ENCODE measurements around the gene WNK2. TPM values are rescaled to one million over a fixed set of nuclear protein-coding genes. Genes with fewer than 3 reads are reported as not detected.
"Not testable (repeated sequence)": the region's sequence is repeated elsewhere in the genome, so short reads cannot be mapped to it uniquely, and the experiment has no call there.

Gene WNK2
- polyA plus RNA-seq, 1 donor = 17.2 TPM

DNA sequence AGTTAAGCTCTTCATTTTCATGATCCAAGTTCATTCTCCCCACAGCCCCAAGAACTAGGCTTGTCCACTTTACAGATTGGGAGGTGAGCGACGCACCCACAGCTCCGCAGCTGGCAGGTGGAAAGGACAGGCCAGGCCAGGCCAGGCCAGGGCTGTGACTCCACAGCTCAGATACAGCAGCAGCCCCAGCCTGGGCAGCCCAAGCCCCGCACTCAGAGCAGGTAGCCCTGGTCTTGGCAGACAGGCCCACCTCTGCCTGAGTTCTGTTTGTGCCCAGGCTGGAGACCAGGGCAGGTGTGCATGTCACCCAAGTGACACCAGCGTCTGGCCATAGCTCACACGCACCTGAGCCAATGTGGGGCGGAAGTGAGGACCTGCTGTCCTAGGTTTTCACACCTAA is 124.7 kb downstream of the WNK2 start:
- no peak for DNase-seq

DNA sequence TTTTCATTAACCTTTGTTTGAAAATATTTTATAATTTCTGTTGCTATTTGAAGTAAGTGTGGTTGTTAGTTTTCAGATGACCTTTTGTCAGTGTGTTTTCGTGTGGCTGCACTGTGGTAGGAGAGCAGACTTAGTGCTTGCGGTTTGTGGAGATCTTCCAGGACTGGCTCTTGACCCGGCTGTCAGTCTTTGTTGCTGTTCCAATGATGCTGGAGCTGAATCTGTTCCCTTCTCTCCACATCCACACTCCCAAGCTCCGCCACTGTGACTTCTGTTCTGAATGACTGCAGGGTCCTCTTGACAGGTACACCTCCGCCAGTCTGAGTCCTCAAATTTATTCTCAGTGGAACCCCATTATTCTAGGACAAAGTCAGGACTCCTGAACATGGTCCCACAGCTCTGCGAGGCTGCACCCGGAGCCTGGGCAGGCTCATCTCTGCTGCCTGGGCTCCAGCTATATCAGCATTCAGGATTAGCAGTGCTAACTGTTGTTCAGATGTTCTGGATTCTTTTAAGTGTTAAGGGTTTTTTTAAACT is 126.0 kb downstream of the WNK2 start:
- no peak for DNase-seq

DNA sequence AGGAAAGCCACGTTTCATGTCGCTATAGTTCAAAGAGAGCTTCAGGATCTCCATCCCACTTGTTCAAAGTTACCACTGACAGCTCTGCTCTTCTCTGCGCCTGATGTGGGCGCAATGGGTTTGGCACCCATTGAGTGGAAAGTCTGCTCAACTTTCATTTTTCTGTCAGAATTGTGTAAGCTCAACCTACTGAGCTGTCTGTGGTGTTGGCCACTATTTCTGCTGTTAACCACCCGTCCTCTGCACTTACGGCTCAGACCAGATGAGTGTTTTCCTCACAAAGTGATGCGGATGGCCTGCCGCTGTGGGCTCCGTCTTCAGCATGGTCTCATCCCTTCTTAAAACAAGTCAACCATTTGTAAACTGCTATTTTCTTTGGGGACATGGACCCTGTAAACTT is 131.2 kb downstream of the WNK2 start:
- no peak for DNase-seq

DNA sequence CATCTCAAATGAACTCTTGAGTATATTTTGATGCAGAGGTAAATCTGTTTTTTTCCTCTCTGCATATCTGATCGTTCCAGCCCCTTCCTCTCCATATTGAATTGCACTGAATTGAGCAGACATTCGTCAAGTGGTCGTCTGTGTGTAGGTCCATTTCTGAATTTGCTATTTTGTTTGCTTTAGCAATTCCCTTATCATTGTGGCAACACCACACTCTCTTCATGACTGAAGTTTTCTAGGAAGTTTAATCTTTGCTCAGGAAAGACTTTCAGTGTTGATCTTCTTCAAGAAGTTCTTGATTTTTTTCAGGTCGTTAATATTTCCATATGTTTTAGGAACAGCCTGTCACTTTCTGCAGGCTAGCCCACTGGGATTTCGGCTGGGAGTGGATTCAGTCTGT is 132.0 kb downstream of the WNK2 start:
- DNase-seq = no peak

DNA sequence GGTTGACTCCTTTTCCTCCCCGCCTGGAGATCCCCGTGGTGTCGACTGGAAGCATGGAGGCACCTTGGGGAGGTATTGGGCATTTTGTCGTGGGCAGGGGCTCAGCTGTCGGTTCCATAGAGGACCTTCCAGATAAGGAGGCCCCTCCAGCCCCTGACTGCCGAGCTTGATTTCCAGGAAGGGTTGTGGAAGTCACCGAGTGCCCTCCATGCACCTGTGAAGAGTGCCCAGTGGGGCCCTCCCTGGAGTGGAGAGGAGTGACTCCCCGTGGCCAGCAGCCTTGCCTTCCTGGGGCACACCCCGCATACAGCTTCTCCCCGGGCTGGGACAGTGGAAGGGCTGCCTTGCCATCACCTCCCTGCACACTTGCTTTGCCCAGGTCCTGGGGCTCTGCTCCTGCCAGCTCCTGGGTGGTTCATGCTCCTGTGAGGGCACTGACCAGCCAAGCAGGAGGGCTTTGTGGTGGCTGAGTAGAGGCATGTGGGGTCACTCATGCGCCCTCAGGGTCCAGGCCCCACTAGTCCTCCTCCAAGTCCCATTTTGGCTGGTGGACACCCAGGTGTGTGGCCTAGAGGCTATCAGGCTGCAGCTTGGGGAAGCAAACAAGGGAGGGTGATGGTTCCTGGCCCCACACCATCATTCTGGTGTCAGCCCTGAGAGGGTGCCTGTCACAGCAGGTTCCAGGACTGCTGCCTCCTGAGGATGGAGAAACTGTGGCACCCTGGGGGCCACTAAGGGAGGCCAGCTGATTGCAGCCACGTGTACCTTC is 133.0 kb downstream of the WNK2 start:
- DNase-seq = no peak

DNA sequence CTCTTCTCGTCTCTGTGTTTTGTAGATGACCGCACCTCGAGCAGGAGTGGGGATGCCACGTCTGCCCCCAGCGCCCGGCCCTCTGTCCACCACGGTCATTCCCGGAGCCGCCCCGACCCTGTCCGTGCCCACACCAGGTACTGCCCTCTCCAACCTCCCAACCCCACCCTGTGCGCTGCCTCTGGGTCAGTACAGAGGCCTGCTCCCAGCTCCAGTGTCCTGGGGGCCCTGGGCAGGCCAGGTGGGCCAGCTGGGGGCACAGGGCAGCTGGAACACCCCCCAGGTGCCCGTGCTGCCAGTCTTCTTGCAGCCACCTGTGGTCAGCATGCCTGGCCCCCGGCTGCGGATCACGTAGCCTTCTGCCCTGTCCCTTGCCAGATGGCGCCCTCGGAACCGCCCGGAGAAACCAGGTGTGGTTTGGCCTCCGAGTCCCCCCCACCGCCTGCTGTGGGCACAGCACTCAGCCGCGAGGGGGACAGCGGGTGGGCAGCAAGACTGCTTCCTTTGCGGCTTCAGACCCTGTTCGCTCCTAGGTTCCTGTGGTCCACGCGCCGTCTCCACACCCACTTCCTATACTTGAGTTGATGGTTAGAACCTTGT is 133.7 kb downstream of the WNK2 start:
- DNase-seq = no peak

DNA sequence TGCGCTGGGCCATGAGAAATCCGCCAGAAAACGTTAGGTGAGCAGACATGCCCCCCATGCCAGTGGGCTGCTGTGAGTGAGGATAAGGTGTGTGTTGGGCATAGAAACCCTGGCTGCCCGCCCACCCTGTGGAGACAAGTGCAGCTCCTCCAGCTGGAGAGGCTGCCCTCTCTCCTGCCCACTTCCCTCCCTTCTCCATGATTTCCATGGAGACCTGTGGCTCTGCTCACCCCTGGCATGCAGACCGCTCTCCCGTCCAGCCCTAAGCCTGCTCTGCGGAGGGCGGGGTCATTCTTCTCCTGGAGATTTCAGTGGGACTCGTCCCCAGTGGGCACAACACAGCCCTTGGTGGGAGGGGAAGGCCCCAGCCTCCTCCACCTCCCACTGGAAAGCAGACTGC is 134.5 kb downstream of the WNK2 start:
- no peak for DNase-seq

DNA sequence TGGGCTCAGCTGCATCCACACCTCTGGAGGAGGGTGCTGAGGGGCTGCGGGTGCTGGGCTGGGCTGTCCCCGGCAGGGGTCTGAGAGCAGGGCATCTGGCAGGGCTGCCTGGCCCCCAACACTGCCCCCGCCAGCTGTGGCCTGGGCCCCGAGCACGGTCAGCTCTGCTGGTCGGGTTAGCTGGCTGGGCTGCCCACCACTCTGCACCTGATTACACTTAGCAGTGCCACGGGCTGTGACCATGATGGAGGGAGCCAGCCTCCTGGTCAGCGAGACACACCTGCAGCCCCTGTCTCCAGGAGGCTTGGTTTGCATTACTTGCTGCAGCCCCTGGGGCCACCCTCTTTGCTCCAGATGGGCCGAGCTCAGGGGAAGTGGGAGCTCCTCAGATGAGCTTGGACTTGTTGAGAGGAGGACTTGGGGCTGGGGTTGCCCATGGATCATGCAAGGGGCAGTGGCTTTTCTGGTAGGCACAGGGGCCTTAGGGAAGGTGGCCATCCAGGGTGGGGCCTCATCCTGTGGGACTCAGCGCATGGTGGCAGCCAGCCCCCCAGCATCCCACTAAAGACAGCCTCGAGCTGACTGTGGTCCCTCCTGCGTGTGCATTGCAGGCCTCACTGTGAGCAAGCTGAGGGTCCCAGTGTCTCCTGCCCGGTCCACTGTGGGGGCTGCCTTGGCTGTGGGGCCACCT is 135.5 kb downstream of the WNK2 start:
- no peak for DNase-seq

DNA sequence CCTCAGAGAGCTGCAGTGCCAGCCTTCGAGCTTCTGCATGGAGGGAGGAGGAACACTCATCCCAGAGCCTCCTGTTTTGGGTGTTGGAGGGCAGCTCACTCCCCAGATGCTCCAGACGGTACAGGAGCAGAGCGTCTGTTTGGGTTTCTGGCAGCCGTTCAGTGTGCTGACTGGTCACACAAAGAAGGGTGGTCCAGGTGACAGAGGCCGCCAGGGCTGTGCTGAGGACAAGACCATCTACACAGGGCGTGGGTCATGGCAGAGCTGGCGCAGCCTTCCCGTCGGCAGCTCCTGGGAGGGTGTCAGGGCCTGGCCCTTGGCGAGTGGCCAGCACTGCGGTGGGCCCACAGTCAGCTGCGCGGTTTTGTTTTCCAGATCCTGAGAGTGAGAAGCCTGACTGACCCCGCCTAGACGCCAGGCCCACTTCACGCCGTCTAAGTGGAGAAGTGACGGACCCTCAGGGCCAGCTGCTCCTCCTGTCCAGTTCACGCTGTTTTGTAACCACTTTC is 136.1 kb downstream of the WNK2 start:
- no peak for DNase-seq

DNA sequence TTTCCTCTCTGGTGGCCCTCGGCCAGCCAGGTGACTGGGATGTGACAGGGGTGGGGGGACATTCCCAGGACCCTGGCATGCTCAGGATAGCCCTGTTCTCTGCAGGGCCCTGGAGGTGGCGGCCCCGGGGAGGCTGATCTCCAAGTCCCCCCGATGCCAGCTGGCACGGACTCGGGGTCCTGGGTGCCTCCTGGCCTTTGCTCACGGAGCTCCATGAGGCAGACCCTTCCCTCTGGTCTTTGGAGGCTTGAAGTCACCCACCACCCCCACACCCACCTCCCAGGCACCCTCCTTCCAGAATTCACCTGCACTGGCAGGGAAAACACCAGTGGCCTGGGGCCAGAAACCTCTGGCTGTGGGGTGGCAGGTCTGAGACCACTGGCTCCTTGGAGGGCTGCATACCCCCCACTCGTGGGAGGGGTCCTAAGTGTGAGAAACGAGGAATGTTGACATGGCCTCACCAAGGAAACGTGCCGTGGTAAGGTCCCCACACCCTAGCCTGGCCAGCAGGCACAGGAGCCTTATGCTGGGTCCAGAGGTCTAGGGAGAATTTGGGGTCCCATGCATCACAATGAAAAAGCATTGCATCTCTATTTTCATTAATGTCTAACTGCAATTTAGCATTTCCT is 136.8 kb downstream of the WNK2 start:
- no peak for DNase-seq

DNA sequence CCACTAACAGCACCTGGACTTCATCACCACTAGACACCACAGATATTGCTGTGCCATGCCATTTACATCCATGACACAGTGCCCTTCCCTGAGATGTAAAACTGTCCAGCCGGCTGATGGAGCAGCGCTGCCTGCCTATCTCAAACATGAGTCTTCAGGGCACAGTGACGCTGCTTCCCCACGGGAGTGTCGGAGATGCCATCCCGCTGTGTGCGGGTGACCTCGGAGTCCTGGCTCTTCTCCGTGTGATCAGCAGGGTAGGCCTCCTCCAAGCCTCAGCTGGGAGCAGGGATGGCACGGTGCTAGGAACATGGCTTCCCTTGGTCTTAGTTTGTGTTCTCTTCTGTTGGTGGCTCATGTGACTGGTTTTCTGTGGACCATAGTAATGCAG is 137.3 kb downstream of the WNK2 start:
- no peak for DNase-seq

DNA sequence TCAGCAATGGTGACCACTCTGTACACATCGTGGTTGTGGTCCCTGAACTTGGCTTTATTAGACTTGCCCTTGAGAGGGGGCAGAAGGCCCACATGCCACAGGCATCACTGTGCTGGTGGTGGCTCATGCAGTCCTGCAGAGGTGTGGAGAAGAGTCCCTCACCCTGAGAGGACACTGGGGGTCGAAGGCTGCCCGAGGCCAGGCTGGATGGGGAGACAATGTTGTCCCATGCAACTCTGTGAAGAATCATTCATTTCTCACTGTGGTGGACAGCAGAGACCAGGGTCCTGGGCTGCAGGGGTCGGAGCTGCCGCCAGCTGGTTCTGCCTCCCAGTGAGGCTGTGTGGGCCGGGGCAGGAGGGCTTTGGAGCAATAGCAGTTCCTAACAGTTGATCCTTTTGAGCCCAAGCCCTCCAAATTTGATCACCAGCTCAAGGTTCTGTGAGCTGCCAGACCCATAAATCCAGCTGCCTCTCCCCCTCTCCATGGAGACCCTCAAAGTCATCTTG is 139.6 kb downstream of the WNK2 start:
- not testable (repeated sequence) for DNase-seq

DNA sequence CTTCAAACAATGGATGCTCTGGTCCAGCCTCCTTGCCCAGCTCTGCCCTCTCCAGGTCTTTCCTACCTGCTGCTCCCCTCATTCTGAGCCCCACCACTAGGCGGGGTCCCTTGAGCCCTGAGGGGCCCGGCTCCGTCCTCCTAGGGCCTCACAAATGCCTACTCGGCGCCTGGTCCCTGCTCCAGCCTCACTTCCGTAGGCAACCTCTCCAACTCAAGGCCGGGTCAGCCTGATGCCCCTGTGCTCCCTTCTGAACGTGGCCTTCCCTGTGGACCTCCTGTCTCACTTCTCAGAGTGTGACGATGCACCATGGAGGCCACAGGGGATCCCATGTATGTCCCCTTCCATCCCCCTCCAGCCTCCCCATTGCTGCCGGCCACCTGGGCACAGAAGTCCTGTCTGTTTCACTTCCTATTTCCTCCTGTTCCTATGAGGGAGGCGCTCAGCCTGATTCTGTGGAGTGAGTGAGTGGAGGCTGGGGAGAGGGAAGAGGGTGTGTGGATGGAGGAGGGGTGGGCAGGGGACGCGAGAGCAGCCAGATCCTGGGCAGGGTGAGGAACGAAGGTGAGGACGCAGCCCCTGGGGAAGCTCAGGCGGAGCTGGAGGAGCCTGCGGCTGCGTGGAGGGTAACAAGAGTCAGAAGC is 140.4 kb downstream of the WNK2 start:
- no peak for DNase-seq

DNA sequence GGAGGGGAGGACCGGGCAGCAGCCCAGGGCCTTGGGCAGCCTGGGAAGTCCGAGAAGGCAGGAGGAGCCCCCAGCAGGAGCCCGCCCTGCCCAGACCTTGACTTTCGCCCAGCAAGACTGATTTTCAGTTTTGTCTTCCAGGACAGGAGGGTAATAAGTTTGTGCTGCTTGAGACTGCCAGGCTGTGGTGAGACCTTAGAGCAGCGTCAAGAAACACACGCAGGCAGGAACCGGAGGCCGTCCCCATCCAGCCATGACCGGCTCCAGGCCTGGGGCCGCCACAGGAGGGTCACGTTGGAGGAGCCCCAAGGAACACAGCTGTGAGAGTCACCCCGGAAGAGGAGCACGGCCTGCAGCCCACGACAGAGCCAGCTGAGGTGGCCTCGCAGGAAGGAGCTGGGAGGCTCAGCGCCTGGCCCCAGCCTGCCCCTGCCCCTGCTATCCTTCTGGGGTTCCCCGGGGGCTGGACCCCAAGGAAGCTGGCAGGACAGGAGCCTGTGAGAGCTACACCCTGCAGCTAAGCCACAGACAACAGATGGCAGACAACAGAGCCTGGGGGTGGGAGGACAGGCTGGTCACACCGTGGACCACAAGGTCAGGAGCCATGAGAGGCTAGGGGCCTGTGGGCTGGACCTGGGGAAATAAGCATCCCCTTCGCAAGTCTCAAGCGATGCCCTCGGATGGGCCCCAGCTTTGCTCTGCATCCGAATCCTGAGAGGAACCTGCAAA is 141.5 kb downstream of the WNK2 start:
- no peak for DNase-seq

DNA sequence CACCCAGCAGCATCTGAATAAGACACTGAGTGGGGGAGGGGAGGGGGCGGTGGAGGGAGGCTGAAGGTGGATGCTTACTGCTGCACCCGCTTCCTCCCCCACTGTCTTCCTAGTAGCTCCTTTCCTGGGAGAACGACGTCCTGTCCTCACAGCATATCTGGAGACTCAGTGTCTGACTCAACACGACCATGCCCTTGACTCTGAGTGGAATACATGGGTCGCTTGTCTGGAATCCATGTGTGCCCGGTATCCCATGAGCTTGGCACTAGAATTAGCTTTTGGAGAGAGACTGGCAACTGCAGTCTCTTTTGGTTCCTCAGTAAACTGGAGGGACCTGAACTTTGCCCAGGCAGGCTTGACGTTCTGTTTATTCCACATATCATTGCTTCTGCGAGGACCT is 142.1 kb downstream of the WNK2 start:
- DNase-seq = no peak

DNA sequence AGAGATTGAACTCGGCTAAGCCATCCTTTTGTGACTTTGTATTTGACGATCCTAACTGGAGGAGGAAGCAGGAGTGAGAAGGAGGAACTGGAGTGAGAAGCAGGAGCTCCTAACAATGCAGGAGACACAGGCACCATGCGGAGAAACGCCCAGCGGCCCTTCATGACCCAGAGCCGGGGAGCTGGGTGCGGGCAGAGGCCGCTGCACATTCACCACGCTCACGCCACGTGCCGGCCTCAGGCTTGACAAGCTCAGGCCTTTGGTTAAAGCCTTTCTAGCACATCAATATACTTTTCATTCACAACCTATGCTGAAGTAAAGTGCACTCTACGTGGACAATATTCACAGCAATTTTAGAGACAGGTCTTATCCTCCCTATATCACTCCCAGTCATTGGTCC is 142.7 kb downstream of the WNK2 start:
- no peak for DNase-seq

DNA sequence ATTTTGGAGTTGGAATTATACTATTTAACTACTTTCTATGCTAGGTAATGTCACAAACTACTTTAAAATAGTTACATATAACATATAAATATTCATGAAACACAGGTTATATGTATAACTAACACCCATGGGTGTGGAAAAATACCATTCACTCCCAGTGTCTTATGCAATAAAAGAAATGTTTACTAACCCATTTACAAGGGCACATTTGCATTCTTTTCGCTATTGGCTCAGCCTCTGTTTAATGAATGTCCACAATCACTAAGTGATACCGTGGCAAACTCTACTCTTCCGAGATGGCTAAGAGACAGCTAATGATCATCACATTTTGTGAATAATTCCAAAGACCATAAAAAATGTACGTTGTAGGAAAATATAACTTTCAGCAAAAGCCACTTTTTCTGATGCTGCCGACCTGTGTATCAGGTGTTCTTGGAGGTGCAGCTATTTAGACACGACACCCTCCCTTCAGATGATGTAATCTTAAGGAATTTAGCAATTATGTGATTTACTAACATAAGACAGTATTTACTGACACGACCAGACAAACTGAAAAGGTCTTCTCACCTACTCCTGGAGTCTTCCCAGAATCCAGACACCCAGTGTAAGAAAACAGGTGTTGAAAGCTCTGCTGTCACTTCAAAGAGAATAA is 145.8 kb downstream of the WNK2 start:
- DNase-seq = no peak

DNA sequence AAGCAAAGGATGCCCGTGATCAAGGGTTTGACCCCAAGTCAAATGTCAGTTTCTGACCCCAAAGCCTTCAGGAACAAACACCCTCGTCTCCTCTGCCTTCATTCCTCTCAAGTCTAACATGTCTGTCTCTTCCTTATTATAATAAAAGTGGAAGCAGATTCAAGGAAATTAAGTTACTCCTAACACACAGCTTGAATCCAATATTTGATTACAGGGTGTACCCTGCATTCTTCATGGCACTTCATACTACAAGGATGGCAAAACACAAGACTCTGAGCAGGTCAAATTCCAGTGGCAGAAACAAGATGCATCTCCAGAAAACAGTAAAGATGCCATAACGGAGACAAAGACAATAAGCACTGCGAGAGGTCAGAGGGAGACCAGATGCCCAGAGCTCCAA is 148.4 kb downstream of the WNK2 start:
- DNase-seq = no peak

DNA sequence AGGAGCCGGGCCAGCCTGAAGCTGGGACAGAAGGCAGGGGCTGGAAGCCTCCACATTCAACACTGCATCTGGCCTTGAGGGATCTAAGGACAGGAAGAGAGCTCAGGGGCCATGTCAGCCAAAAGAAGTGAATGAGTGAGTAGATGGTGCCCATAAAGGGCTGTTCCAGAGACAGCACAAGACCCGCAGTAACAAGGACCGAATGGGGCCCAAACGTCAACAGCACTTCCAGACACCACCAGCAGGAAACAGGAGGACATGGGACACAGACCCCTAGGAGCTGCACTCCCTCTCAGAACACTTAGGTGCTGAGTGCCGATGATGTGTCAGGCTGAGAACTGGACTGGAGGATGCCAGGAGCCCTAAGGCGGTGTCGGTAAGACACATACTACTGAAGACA is 152.8 kb downstream of the WNK2 start:
- DNase-seq = no peak

DNA sequence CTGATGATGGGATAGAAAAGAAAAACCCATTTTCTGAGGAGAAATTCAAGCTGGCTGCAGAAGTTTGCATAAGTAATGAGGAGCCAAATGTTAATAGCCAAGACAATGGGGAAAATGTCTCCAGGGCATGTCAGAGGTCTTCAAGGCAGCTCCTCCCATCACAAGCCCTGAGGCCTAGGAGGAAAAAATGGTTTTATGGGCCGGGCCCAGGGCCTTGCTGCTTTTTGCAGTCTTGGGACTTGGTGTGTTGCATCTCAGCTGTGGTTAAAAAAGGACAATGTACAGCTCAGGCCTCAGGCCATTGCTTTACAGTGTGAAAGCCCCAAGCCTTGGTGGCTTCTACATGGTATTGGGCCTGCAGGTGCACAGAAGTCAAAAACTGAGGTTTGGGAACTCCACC is 154.3 kb downstream of the WNK2 start:
- DNase-seq = not testable (repeated sequence)

DNA sequence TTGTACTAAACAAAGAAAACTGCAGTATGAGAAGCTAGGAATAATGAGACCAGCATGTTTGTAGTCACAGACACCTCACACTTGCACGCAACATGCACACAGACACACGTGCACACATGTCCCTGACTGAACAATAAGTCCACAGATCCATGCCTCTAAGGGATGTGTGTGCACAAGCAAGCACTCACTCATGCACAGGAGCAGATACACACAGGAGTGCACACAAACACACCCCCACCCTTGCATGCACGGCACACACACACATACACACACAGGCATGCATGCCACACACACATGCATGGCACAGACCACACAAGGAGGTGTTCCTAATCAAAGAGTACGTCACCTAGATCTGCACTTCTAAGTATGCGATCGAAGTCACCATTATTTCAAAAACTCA is 156.2 kb downstream of the WNK2 start:
- no peak for DNase-seq

Data from hindlimb muscle (tissue), 1 donor.